Subcutaneous abdominal adipose tissue (tissue), 5 donors: ENCODE measurements around the gene ACOT9.

Experiments used
- H3K27ac ChIP-seq: one replicate; pipeline ENCODE4 v1.7.0; 2013; ENCODE audit warnings: low read depth, mild to moderate bottlenecking, inconsistent platforms, low read length, moderate library complexity
- H3K27me3 ChIP-seq, 5 donors: one replicate each; pipeline ENCODE4 v1.7.0; 2013; ENCODE audit warnings: low read length in 5 of 5, inconsistent platforms in 1 of 5; ENCODE audit not compliant: control insufficient read depth in 5 of 5, insufficient read depth in 4 of 5
- H3K36me3 ChIP-seq, 5 donors: one replicate each; pipeline ENCODE4 v1.7.0; 2013; ENCODE audit warnings: low read length in 5 of 5; ENCODE audit not compliant: control insufficient read depth in 5 of 5, insufficient read depth in 5 of 5
- H3K4me1 ChIP-seq, 5 donors: one replicate each; pipeline ENCODE4 v1.7.0; 2013; ENCODE audit warnings: low read length in 5 of 5, mild to moderate bottlenecking in 3 of 5, moderate library complexity in 1 of 5; ENCODE audit not compliant: control insufficient read depth in 5 of 5, insufficient read depth in 5 of 5
- H3K4me3 ChIP-seq, 5 donors: one replicate each; pipeline ENCODE4 v1.7.0; 2013; ENCODE audit warnings: low read length in 5 of 5, low read depth in 1 of 5
- H3K9ac ChIP-seq, 5 donors: one replicate each; pipeline ENCODE4 v1.7.0; 2013; ENCODE audit warnings: low read length in 5 of 5, mild to moderate bottlenecking in 4 of 5, moderate library complexity in 3 of 5
- H3K9me3 ChIP-seq, 5 donors: one replicate each; pipeline ENCODE4 v1.7.0; 2013; ENCODE audit warnings: low read length in 5 of 5; ENCODE audit not compliant: control insufficient read depth in 5 of 5
- donor health status: healthy.
- donor health status: healthy.
- donor health status: healthy.
- donor health status: healthy.
- donor health status: healthy.

ACOT9 gene

GRCh38 chrX:23742697-23743622 is at the start of gene ACOT9:
ACOT9 (minus strand) TSS chrX:23743276; CDS start chrX:23743144, 132 bp downstream.
- no peaks in the 10 kb centered on the region for H3K36me3 ChIP-seq
- peak within 1 kb of the TSS; percentile 94 for H3K27ac ChIP-seq
- peak within 1 kb of the TSS; percentile 68 to 78 (median 73) for H3K4me3 ChIP-seq
- peaks cover 0 to 6% (median 0%) of the 10 kb centered on the region in 5 donors for H3K9me3 ChIP-seq
- peaks cover 0 to 12% (median 6%) of the 10 kb centered on the region in 5 donors for H3K4me1 ChIP-seq
- peak within 1 kb of the TSS in 4 of 5 donors; percentile 68 to 90 (median 80) for H3K9ac ChIP-seq
- H3K27me3 ChIP-seq: no peaks in the 10 kb centered on the region

- H3K9me3 ChIP-seq: no peaks in the 10 kb centered on the region
- peaks cover 0 to 11% (median 3%) of the 10 kb centered on the region in 5 donors for H3K36me3 ChIP-seq
- H3K9ac ChIP-seq: no peak overlapping the region
- H3K4me1 ChIP-seq: peaks cover 0 to 8% (median 2%) of the 10 kb centered on the region in 5 donors
- peaks cover 0 to 7% (median 0%) of the 10 kb centered on the region in 5 donors for H3K27me3 ChIP-seq
- H3K4me3 ChIP-seq: no peak overlapping the region
- H3K27ac ChIP-seq: no peak overlapping the region
Observed at GRCh38 chrX:23790155-23790497, 47.0 kb upstream of the ACOT9 start.

GRCh38 chrX:23789386-23790154 is 46.5 kb upstream of the ACOT9 start:
- Histone ChIP-seq H3K4me3 (no peak overlapping the region), H3K36me3 (peaks cover 0 to 14% (median 7%) of the 10 kb centered on the region in 5 donors), H3K27me3 (peaks cover 0 to 5% (median 0%) of the 10 kb centered on the region in 5 donors), H3K4me1 (peaks cover 2 to 11% (median 7%) of the 10 kb centered on the region in 5 donors), H3K9ac (no peak overlapping the region), H3K9me3 (no peaks in the 10 kb centered on the region), H3K27ac (no peak overlapping the region)

- Histone ChIP-seq H3K9me3 (no peaks in the 10 kb centered on the region), H3K36me3 (peaks cover 0 to 14% (median 7%) of the 10 kb centered on the region in 5 donors), H3K4me3 (no peak overlapping the region), H3K27me3 (no peaks in the 10 kb centered on the region), H3K9ac (no peak overlapping the region), H3K4me1 (peaks cover 4 to 12% (median 8%) of the 10 kb centered on the region in 5 donors), H3K27ac (no peak overlapping the region)
Observed at GRCh38 chrX:23788946-23789345, 45.9 kb upstream of the ACOT9 start.

- Histone ChIP-seq H3K9me3 (no peaks in the 10 kb centered on the region), H3K4me1 (peaks cover 4 to 12% (median 8%) of the 10 kb centered on the region in 5 donors), H3K36me3 (peaks cover 0 to 14% (median 7%) of the 10 kb centered on the region in 5 donors), H3K27ac (no peak overlapping the region), H3K27me3 (no peaks in the 10 kb centered on the region), H3K4me3 (no peak overlapping the region), H3K9ac (no peak overlapping the region)
Observed at GRCh38 chrX:23788521-23788920, 45.4 kb upstream of the ACOT9 start.

GRCh38 chrX:23787745-23788118 is 44.7 kb upstream of the ACOT9 start:
- Histone ChIP-seq H3K4me3 (no peak overlapping the region), H3K27me3 (peaks cover 0 to 5% (median 0%) of the 10 kb centered on the region in 5 donors), H3K4me1 (peaks cover 7 to 12% (median 10%) of the 10 kb centered on the region in 5 donors), H3K9ac (no peak overlapping the region), H3K27ac (no peak overlapping the region), H3K9me3 (no peaks in the 10 kb centered on the region), H3K36me3 (peaks cover 0 to 14% (median 7%) of the 10 kb centered on the region in 5 donors)

GRCh38 chrX:23786268-23786815 is 43.3 kb upstream of the ACOT9 start:
- Histone ChIP-seq H3K4me3 (no peak overlapping the region), H3K36me3 (peaks cover 0 to 14% (median 7%) of the 10 kb centered on the region in 5 donors), H3K27ac (no peak overlapping the region), H3K9me3 (no peaks in the 10 kb centered on the region), H3K4me1 (peaks cover 7 to 13% (median 11%) of the 10 kb centered on the region in 5 donors), H3K27me3 (peaks cover 0 to 9% (median 0%) of the 10 kb centered on the region in 5 donors), H3K9ac (no peak overlapping the region)

- peaks cover 0 to 14% (median 7%) of the 10 kb centered on the region in 5 donors for H3K36me3 ChIP-seq
- H3K4me3 ChIP-seq: peak overlapping the region; percentile 37 to 96 (median 88)
Observed at GRCh38 chrX:23785580-23785979, 42.5 kb upstream of the ACOT9 start.

GRCh38 chrX:23784470-23785331 is 41.6 kb upstream of the ACOT9 start:
- no peaks in the 10 kb centered on the region for H3K9me3 ChIP-seq
- peaks cover 7 to 16% (median 11%) of the 10 kb centered on the region in 5 donors for H3K4me1 ChIP-seq
- peak overlapping the region; percentile 92 for H3K27ac ChIP-seq
- peaks cover 0 to 14% (median 7%) of the 10 kb centered on the region in 5 donors for H3K36me3 ChIP-seq
- H3K27me3 ChIP-seq: peaks cover 0 to 11% (median 0%) of the 10 kb centered on the region in 5 donors
- H3K9ac ChIP-seq: peak overlapping the region in 4 of 5 donors; percentile 74 to 93 (median 84)
- H3K4me3 ChIP-seq: peak overlapping the region; percentile 87 to 96 (median 88)

More at GRCh38 chrX:23785580-23785979, 42.5 kb upstream of the ACOT9 start:
- Histone ChIP-seq H3K27me3 (peaks cover 0 to 11% (median 0%) of the 10 kb centered on the region in 5 donors), H3K4me1 (peaks cover 7 to 16% (median 11%) of the 10 kb centered on the region in 5 donors), H3K27ac (peak overlapping the region; percentile 92), H3K9ac (no peak overlapping the region), H3K9me3 (no peaks in the 10 kb centered on the region)
